H9 (cell line): Measurements from ENCODE around the gene SDR9C7. TPM values are rescaled to one million over a fixed set of nuclear protein-coding genes. Genes with fewer than 3 reads are reported as not detected.

ENCODE experiments used
- DNase-seq: peaks from one replicate; pipeline ENCODE4 v3.0.0-alpha.2; 2017
- H2AFZ ChIP-seq: one replicate; pipeline ENCODE4 v1.6.1; 2013; ENCODE audit warnings: mild to moderate bottlenecking, low read length, control low read depth, moderate library complexity
- H2AK5ac ChIP-seq: 2 replicates; pipeline ENCODE4 v1.6.1; 2013; ENCODE audit warnings: low read length, control low read depth, mixed read lengths; ENCODE audit not compliant: insufficient read length
- H2BK120ac ChIP-seq: one replicate; pipeline ENCODE4 v1.6.1; 2013; ENCODE audit warnings: low read depth, mild to moderate bottlenecking, low read length, control low read depth, inconsistent platforms; ENCODE audit not compliant: poor library complexity, severe bottlenecking
- H2BK12ac ChIP-seq: 2 replicates; pipeline ENCODE4 v1.6.1; 2013; ENCODE audit warnings: low read length, control low read depth, mixed read lengths, low read depth; ENCODE audit not compliant: insufficient read length
- H2BK15ac ChIP-seq: 2 replicates; pipeline ENCODE4 v1.6.1; 2013; ENCODE audit warnings: low read depth, low read length, control low read depth
- H2BK20ac ChIP-seq: one replicate; pipeline ENCODE4 v1.6.1; 2013; ENCODE audit warnings: low read depth, mild to moderate bottlenecking, low read length, control low read depth, inconsistent platforms; ENCODE audit not compliant: poor library complexity, severe bottlenecking
- H2BK5ac ChIP-seq: 2 replicates; pipeline ENCODE4 v1.6.1; 2013; ENCODE audit warnings: low read length, control low read depth, mixed read lengths; ENCODE audit not compliant: insufficient read length
- H3K14ac ChIP-seq: 2 replicates; pipeline ENCODE4 v1.6.1; 2013; ENCODE audit warnings: low read length, control low read depth; ENCODE audit not compliant: insufficient read depth
- H3K18ac ChIP-seq: 2 replicates; pipeline ENCODE4 v1.6.1; 2013; ENCODE audit warnings: low read depth, mild to moderate bottlenecking, mixed read lengths, low read length, control low read depth; ENCODE audit not compliant: insufficient read length
- H3K23ac ChIP-seq: 2 replicates; pipeline ENCODE4 v1.6.1; 2013; ENCODE audit warnings: low read length, control low read depth, mixed read lengths, low read depth; ENCODE audit not compliant: insufficient read length
- H3K23me2 ChIP-seq: 2 replicates; pipeline ENCODE4 v1.6.1; 2013; ENCODE audit warnings: low read depth, mild to moderate bottlenecking, mixed read lengths, low read length, control low read depth; ENCODE audit not compliant: insufficient read length, poor library complexity, severe bottlenecking
- H3K27ac ChIP-seq: 2 replicates; pipeline ENCODE4 v1.5.1; 2013; ENCODE audit warnings: low read length, control low read depth, mixed read lengths, low read depth; ENCODE audit not compliant: insufficient read length
- H3K27me3 ChIP-seq: 2 replicates; pipeline ENCODE4 v1.6.1; 2013; ENCODE audit warnings: low read length, control low read depth, inconsistent platforms; ENCODE audit not compliant: insufficient read depth
- H3K4ac ChIP-seq: 2 replicates; pipeline ENCODE4 v1.6.1; 2013; ENCODE audit warnings: low read depth, mild to moderate bottlenecking, control low read depth, inconsistent platforms, low read length, moderate library complexity
- H3K4me1 ChIP-seq: 2 replicates; pipeline ENCODE4 v1.6.1; 2013; ENCODE audit warnings: low read length, control low read depth, inconsistent platforms; ENCODE audit not compliant: insufficient read depth
- H3K4me2 ChIP-seq: 2 replicates; pipeline ENCODE4 v1.6.1; 2013; ENCODE audit warnings: low read length, control low read depth, mixed read lengths; ENCODE audit not compliant: insufficient read length, insufficient read depth
- H3K56ac ChIP-seq: 2 replicates; pipeline ENCODE4 v1.6.1; 2013; ENCODE audit warnings: low read depth, mild to moderate bottlenecking, mixed read lengths, low read length, control low read depth; ENCODE audit not compliant: insufficient read length
- H3K79me1 ChIP-seq: 2 replicates; pipeline ENCODE4 v1.6.1; 2013; ENCODE audit warnings: low read depth, mild to moderate bottlenecking, moderate library complexity, low read length, control low read depth, inconsistent platforms; ENCODE audit not compliant: insufficient read depth, poor library complexity, severe bottlenecking
- H3K79me2 ChIP-seq: 2 replicates; pipeline ENCODE4 v1.6.1; 2013; ENCODE audit warnings: low read length, control low read depth, inconsistent platforms; ENCODE audit not compliant: insufficient read depth
- H3K9ac ChIP-seq: 2 replicates; pipeline ENCODE4 v1.6.1; 2013; ENCODE audit warnings: low read length, control low read depth, mixed read lengths; ENCODE audit not compliant: insufficient read length; ENCODE audit errors: extremely low read depth
- H3K9me3 ChIP-seq: one replicate; pipeline ENCODE4 v1.6.1; 2013; ENCODE audit warnings: low read depth, low read length, inconsistent platforms; ENCODE audit not compliant: control insufficient read depth
- H3T11ph ChIP-seq: one replicate; pipeline ENCODE4 v1.6.1; 2013; ENCODE audit warnings: mild to moderate bottlenecking, low read length, control low read depth, inconsistent platforms
- H4K20me1 ChIP-seq: one replicate; pipeline ENCODE4 v1.6.1; 2013; ENCODE audit not compliant: control insufficient read depth, insufficient read length, insufficient read depth
- H4K5ac ChIP-seq: 2 replicates; pipeline ENCODE4 v1.6.1; 2013; ENCODE audit warnings: low read depth, mild to moderate bottlenecking, mixed read lengths, low read length, control low read depth; ENCODE audit not compliant: insufficient read length
- H4K8ac ChIP-seq: replicated peaks from 2 replicates; pipeline ENCODE4 v1.6.1; 2013; ENCODE audit warnings: low read length, control low read depth, mixed read lengths, low read depth; ENCODE audit not compliant: insufficient read length
- H4K91ac ChIP-seq: 2 replicates; pipeline ENCODE4 v1.6.1; 2013; ENCODE audit warnings: low read depth, mild to moderate bottlenecking, moderate library complexity, mixed read lengths, low read length, control low read depth; ENCODE audit not compliant: insufficient read length
- H3K27ac Mint-ChIP-seq, 3 experiments: 2 replicates in 2 of 3; 3 replicates in 1 of 3; pipeline ENCODE4 v1.8.0; 2020 to 2021; ENCODE audit warnings: mixed read lengths in 3 of 3, mild to moderate bottlenecking in 1 of 3, moderate library complexity in 1 of 3
- H3K27me3 Mint-ChIP-seq: 2 replicates; pipeline ENCODE4 v1.8.0; 2021; ENCODE audit warnings: low read depth, mild to moderate bottlenecking, moderate library complexity, mixed read lengths
- H3K36me3 Mint-ChIP-seq, 3 experiments: 2 replicates in 2 of 3; 3 replicates in 1 of 3; pipeline ENCODE4 v1.8.0; 2020 to 2021; ENCODE audit warnings: low read depth in 3 of 3, mixed read lengths in 3 of 3; ENCODE audit not compliant: insufficient read depth in 1 of 3
- H3K4me1 Mint-ChIP-seq, 2 experiments: 2 replicates each; pipeline ENCODE4 v1.8.0; 2020; ENCODE audit warnings: mixed read lengths in 2 of 2
- H3K4me3 Mint-ChIP-seq, 2 experiments: 2 replicates in 1 of 2; 3 replicates in 1 of 2; pipeline ENCODE4 v1.8.0; 2020 to 2021; ENCODE audit warnings: mild to moderate bottlenecking in 2 of 2, mixed read lengths in 2 of 2, moderate library complexity in 1 of 2
- H3K9me3 Mint-ChIP-seq, 2 experiments: 2 replicates in 1 of 2; 3 replicates in 1 of 2; pipeline ENCODE4 v1.8.0; 2020; ENCODE audit warnings: mild to moderate bottlenecking in 2 of 2, mixed read lengths in 2 of 2, moderate library complexity in 1 of 2
- CTCF ChIP-seq: fragments of 200-600 bp; sonication (generic); conservative IDR thresholded peaks from 3 replicates; pipeline ENCODE4 v1.8.0; 2021; ENCODE audit warnings: antibody characterized with exemption, mild to moderate bottlenecking
- WGBS: extraction: QIAGEN DNeasy Blood & Tissue Kit; methylation state at CpG from one replicate; pipeline ENCODE4 v1.1.7; 2013; ENCODE audit warnings: missing lambda C conversion rate, low lambda C conversion rate, mixed read lengths; ENCODE audit not compliant: insufficient read length; ENCODE audit errors: extremely low coverage; 5-methylcytosine and 5-hydroxymethylcytosine counted together
- total RNA-seq: library from RNA; stranded (reverse); gene quantifications from 2 replicates; pipeline ENCODE4 v1.2.1, GENCODE V29; 2021

The SDR9C7 gene
- total RNA-seq, 1 experiment from 2014 or later = not detected

DNA sequence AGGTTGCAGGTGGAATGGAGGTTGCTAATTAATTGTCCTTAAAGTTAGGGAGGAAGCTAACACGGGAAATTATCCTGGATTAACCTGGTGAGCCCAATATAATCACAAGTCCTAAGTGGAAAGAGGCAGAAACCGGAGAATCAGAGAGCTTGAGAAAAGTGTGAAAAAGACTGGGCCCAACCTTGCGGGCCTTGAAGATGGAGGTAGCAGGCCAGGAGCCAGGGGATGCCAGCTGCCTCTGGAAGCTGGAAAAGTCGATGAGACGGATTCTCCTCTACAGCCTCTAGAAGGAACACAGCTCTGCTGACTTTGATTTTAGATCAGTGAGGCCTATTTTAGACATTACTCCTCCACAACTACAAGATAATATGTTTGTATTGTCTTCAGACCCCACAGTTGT lies 2.1 kb downstream of the SDR9C7 start:
- Histone ChIP-seq H4K8ac (no peak overlapping the region), H4K91ac (no peak overlapping the region), H3T11ph (no peak overlapping the region), H2BK5ac (no peak overlapping the region), H3K56ac (no peak overlapping the region), H2BK15ac (no peak overlapping the region), H2BK20ac (no peak overlapping the region), H2BK12ac (no peak overlapping the region), H3K4me2 (no peak overlapping the region), H2BK120ac (no peak overlapping the region), H3K27ac (no peak overlapping the region), H4K5ac (no peak overlapping the region), H3K14ac (no peak overlapping the region), H3K9me3 (no peaks in the 10 kb centered on the region), H3K18ac (no peak overlapping the region), H4K20me1 (no peaks in the 10 kb centered on the region), H2AK5ac (no peak overlapping the region), H3K4me1 (peaks cover 6% of the 10 kb centered on the region; the same call in 1 of the 2 replicates), H2AFZ (peak overlapping the region; percentile 15), H3K27me3 (no peaks in the 10 kb centered on the region), H3K9ac (no peak overlapping the region), H3K23ac (no peak overlapping the region), H3K79me1 (no peaks in the 10 kb centered on the region), H3K4ac (no peak overlapping the region), H3K79me2 (no peaks in the 10 kb centered on the region), H3K23me2 (no peaks in the 10 kb centered on the region)
- DNase-seq = no peak
- H3K9me3 Mint-ChIP-seq = no peaks in the 10 kb centered on the region; a peak in 2 of 5 replicates
- peaks cover 36 to 38% of the 10 kb centered on the region in 2 experiments for H3K4me1 Mint-ChIP-seq
- H3K27ac Mint-ChIP-seq = no peak overlapping the region
- H3K4me3 Mint-ChIP-seq = no peak overlapping the region
- WGBS = no CpG with 5 or more reads among the region's 5 CpGs
- TF ChIP-seq CTCF = no peak
- H3K27me3 Mint-ChIP-seq = peaks cover 7% of the 10 kb centered on the region
- H3K36me3 Mint-ChIP-seq = no peaks in the 10 kb centered on the region
